Coronary artery (tissue), 2 donors: Measurements from ENCODE around the gene CSKMT.

ENCODE experiments used
- DNase-seq: peaks from one replicate; pipeline ENCODE4 v3.0.0-alpha.2; 2017; ENCODE audit warnings: low spot score
- H3K27ac ChIP-seq, 2 donors: fragments of 200-600 bp; sonication (generic); one replicate each; pipeline ENCODE4 v1.5.1; 2016 to 2019
- H3K4me3 ChIP-seq: fragments of 200-600 bp; sonication (generic); 2 replicates; pipeline ENCODE4 v1.5.1; 2016; ENCODE audit warnings: mild to moderate bottlenecking, moderate library complexity
- CTCF ChIP-seq: fragments of 200-600 bp; sonication (generic); IDR thresholded peaks from one replicate; pipeline ENCODE4 v1.5.1; 2019; ENCODE audit warnings: antibody characterized with exemption

The CSKMT gene

DNA sequence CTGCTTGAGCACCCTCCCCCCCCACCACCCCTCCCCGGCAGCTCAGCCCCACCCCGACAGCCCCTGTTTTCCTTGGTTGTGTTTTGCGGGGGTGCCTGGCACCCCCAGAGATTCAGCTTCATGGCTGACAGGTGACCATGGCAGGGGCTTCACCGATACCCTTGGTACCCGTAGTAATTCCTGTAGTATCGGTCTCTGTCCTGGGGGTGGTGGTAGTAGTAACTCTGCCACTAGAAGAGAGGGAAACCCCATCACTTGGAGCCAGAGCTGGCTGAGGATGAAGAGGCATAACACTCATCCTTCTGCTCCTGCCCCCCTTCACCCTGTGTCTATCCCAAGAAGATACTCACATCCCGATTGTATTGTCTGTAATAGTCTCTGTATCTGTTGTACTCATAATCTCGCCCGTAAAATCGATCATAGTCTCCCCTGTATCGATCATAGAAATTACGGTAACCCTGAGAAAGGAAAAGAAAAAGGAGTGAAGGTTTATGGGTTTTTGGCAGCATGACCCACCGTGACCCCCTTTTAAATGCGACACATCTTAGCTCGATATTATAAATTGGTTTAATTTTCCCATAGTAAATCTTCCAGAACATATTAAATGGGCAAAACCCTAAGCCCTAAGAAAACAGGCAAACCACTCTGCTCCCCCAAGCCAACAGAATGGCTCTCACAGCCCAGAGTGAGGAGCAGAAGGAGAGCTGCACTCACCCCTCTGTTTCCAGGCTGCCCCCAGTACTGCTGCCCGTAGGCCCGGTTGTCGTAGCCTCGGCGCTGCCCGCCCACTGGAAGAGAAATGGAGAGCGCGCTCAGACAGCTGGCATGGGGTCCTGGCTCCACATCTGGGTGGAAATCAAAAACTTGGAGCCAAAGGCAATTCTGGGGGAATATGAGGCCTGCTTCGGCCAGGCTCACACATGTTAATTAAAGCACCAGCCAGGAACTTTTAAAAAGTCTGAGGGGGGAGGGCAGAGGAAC is 50.3 kb downstream of the CSKMT start:
- no peak overlapping the region for H3K27ac ChIP-seq
- DNase-seq = no peak
- no peak overlapping the region for H3K4me3 ChIP-seq
- TF ChIP-seq CTCF = no peak

DNA sequence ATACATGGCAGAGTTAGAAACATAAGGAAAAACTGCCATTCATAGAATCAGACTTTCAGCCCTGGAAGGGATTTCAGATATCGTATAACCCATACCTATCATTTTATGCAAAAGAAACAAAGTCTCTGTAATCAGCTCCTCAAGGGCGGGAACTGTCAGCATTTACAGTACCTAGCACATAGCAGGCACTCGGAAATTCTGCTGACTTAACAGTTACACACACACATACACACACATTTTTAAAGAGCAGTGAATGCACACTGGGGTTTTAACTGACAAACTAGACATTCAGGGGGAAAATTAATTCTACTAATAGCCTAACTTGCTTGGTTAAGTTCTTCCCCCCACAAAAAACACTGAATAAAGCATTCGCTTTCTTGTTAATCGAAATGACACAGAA is 51.1 kb downstream of the CSKMT start:
- DNase-seq = no peak
- Histone ChIP-seq H3K4me3 (no peak overlapping the region), H3K27ac (no peak overlapping the region)
- TF ChIP-seq CTCF = no peak

DNA sequence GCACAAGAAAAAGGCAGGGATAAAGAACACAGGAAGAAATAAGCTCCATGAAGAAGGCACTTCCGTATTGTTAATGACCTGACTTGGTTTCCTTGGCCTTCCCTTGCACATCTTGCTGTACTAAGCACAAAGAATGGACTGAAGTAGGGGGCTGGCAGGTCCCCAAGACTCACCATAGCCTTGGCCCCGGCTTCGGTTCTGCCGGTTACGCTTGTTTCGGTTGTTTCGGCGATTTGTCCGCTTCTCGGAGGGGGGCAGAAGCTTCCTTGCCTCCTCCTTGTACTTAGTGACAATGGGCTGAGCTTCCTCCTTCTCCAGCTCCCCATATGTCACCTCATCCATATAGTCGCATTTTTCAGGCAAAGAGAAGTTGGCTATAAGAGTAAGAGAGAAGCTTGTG is 51.7 kb downstream of the CSKMT start:
- Histone ChIP-seq H3K27ac (no peak overlapping the region), H3K4me3 (no peak overlapping the region)
- no peak for DNase-seq
- no peak for TF ChIP-seq CTCF
